Tibial artery (tissue), 4 donors: Measurements from ENCODE around the gene GPER1.
"Not testable (repeated sequence)": the region's sequence is repeated elsewhere in the genome, so short reads cannot be mapped to it uniquely, and the experiment has no call there.

Experiments
- DNase-seq, 2 donors: peaks; one replicate each; pipeline ENCODE4 v3.0.0-alpha.2; 2019
- H3K27ac ChIP-seq, 2 donors: fragments of 200-600 bp; sonication (generic) in 1 of 2; 1 replicate in 1 of 2; 2 replicates in 1 of 2; pipeline ENCODE4 v1.5.1; 2018 to 2019; ENCODE audit warnings: mild to moderate bottlenecking in 1 of 2
- H3K27me3 ChIP-seq, 2 donors: fragments of 200-600 bp; sonication (generic) in 1 of 2; one replicate each; pipeline versions ENCODE4 v1.5.1 to v1.6.0; 2016 to 2019
- H3K36me3 ChIP-seq, 3 donors: fragments of 200-600 bp; sonication (generic) in 2 of 3; one replicate each; pipeline ENCODE4 v1.5.1; 2016 to 2019; ENCODE audit warnings: mild to moderate bottlenecking in 2 of 3
- H3K4me1 ChIP-seq, 4 donors: fragments of 200-600 bp; sonication (generic) in 2 of 4; 1 replicate in 3 of 4; 2 replicates in 1 of 4; pipeline ENCODE4 v1.5.1; 2016 to 2019
- H3K4me3 ChIP-seq, 2 donors: fragments of 200-600 bp; sonication (generic) in 1 of 2; 1 replicate in 1 of 2; 2 replicates in 1 of 2; pipeline ENCODE4 v1.5.1; 2018 to 2019; ENCODE audit warnings: mild to moderate bottlenecking in 2 of 2
- H3K9me3 ChIP-seq, 3 donors: fragments of 200-600 bp; sonication (generic) in 1 of 3; one replicate each; pipeline ENCODE4 v1.5.1; 2016 to 2019
- CTCF ChIP-seq, 2 experiments: fragments of 200-600 bp in 1 of 2; fragments of 450-650 bp in 1 of 2; IDR thresholded peaks; one replicate each; pipeline ENCODE4 v1.5.1; 2017 to 2019; ENCODE audit warnings: antibody characterized with exemption in 2 of 2, mild to moderate bottlenecking in 1 of 2, moderate library complexity in 1 of 2
- intact Hi-C: fragments of 100-400 bp; cut with DNase I; formaldehyde crosslinking; loops from one replicate; pipeline ENCODE4 v1.15.0; 2023; ENCODE audit warnings: low total_unique reads

Gene GPER1

DNA sequence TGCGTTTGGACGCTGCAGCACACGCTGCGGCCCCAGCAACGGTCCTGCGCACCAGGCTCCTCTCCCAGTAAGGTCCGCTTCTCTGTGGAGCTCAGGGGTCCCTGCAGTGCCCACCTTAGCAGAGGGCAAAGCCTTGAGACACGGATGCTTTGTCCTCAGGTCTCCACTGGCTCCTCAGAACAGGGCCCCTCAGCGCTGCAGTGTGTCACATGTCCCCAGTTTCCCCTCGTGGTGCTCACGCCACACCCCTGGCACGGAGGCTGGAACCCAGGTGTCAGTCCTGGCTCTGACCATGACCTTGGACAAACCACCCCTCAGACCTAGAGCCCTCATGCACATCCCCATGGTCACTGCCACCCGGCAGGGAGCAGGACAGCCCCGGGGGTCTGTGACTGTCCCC is 19.9 kb upstream of the GPER1 start:
- Histone ChIP-seq H3K27ac (no peak overlapping the region), H3K4me3 (no peak overlapping the region), H3K4me1 (peaks cover 0 to 16% (median 9%) of the 10 kb centered on the region in 4 donors), H3K36me3 (no peaks in the 10 kb centered on the region), H3K9me3 (no peaks in the 10 kb centered on the region), H3K27me3 (no peaks in the 10 kb centered on the region)
- no peak for TF ChIP-seq CTCF (IDR thresholded peaks at IDR 0.05)
- no peak for DNase-seq
- intact Hi-C loops, result no loop called here

DNA sequence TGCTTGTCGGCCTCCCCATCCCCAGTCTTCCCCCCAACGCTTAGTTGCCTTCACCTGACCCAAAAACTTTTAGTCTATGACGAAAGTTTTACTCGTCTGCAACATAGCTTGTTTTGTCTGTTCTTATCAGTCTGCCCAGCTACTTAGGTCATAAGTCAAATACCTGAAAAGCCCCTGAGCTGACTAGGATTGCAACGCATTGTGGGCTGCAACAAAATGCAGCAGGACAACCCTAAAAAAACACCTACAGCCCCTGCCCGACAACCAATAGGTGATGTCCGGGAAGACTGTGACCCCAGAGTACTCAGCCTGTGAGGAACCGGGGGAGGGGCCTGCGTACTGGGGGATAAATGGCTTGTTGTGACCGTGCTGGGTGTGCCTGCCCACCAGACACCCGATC is 19.3 kb upstream of the GPER1 start:
- H3K4me3 ChIP-seq, result no peak overlapping the region
- no peak for DNase-seq
- intact Hi-C loops, result no loop called here
- peaks cover 0 to 16% (median 9%) of the 10 kb centered on the region in 4 donors for H3K4me1 ChIP-seq
- no peaks in the 10 kb centered on the region for H3K9me3 ChIP-seq
- no peak for TF ChIP-seq CTCF (IDR thresholded peaks at IDR 0.05)
- H3K36me3 ChIP-seq, result no peaks in the 10 kb centered on the region
- H3K27me3 ChIP-seq, result no peaks in the 10 kb centered on the region
- H3K27ac ChIP-seq, result no peak overlapping the region

DNA sequence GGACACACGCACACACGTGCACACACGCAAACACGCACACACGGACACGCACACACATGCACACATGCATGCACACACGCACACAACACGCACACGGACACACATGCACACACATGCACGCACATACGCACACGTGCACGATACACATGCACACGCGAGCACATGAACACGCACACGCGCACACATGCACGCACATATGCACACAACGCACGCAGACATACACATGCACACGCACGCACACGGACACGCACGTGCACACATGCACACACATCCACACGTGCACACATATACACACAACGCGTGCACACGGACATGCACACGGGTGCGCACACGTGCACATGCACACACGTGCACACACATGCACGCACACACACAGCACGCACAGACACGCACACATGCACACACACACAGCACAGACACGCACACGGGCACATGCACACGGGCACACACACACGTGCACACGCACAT is 17.3 kb upstream of the GPER1 start:
- peaks cover 0 to 7% (median 5%) of the 10 kb centered on the region in 4 donors for H3K4me1 ChIP-seq
- no peak for DNase-seq
- no peak overlapping the region for H3K27ac ChIP-seq
- no peak overlapping the region for H3K4me3 ChIP-seq
- H3K9me3 ChIP-seq, result no peaks in the 10 kb centered on the region
- H3K36me3 ChIP-seq, result no peaks in the 10 kb centered on the region
- no peaks in the 10 kb centered on the region for H3K27me3 ChIP-seq
- no peak for TF ChIP-seq CTCF (IDR thresholded peaks at IDR 0.05)
- intact Hi-C loops, result no loop called here

GRCh38 chr7:1071731-1072254 is 16.1 kb upstream of the GPER1 start:
- no peaks in the 10 kb centered on the region for H3K9me3 ChIP-seq
- no peaks in the 10 kb centered on the region for H3K36me3 ChIP-seq
- no peak for TF ChIP-seq CTCF (IDR thresholded peaks at IDR 0.05)
- no peak overlapping the region for H3K27ac ChIP-seq
- intact Hi-C loops, result no loop called here
- no peak for DNase-seq
- H3K4me1 ChIP-seq, result peaks cover 0 to 10% (median 5%) of the 10 kb centered on the region in 4 donors
- H3K27me3 ChIP-seq, result no peaks in the 10 kb centered on the region
- no peak overlapping the region for H3K4me3 ChIP-seq

GRCh38 chr7:1073142-1073977 is 14.6 kb upstream of the GPER1 start:
- H3K27ac ChIP-seq, result no peak overlapping the region
- TF ChIP-seq CTCF (IDR thresholded peaks at IDR 0.05), result no peak
- no peaks in the 10 kb centered on the region for H3K27me3 ChIP-seq
- no peak overlapping the region for H3K4me3 ChIP-seq
- H3K9me3 ChIP-seq, result no peaks in the 10 kb centered on the region
- no peak for DNase-seq
- H3K4me1 ChIP-seq, result peaks cover 0 to 13% (median 7%) of the 10 kb centered on the region in 4 donors
- H3K36me3 ChIP-seq, result no peaks in the 10 kb centered on the region
- intact Hi-C loops, result no loop called here

- DNase-seq, H3K4me3 ChIP-seq, intact Hi-C loops, H3K9me3 ChIP-seq, H3K27me3 ChIP-seq, H3K36me3 ChIP-seq, H3K27ac ChIP-seq: not testable (repeated sequence)
- peaks cover 0 to 13% (median 7%) of the 10 kb centered on the region in 4 donors for H3K4me1 ChIP-seq
Measured at GRCh38 chr7:1074018-1074417, 13.9 kb upstream of the GPER1 start.
